Rectal smooth muscle tissue (tissue), 1 donor: ENCODE measurements around the gene KANSL1L.

Source experiments
- H3K27ac ChIP-seq: one replicate; pipeline ENCODE4 v1.7.0; 2013; ENCODE audit warnings: low read depth, low read length, inconsistent platforms
- H3K27me3 ChIP-seq: one replicate; pipeline ENCODE4 v1.7.0; 2013; ENCODE audit warnings: low read length; ENCODE audit not compliant: control insufficient read depth, insufficient read depth
- H3K36me3 ChIP-seq: one replicate; pipeline ENCODE4 v1.7.0; 2013; ENCODE audit warnings: low read length; ENCODE audit not compliant: control insufficient read depth, insufficient read depth
- H3K4me1 ChIP-seq: one replicate; pipeline ENCODE4 v1.7.0; 2013; ENCODE audit warnings: low read length; ENCODE audit not compliant: control insufficient read depth, insufficient read depth
- H3K4me3 ChIP-seq: one replicate; pipeline ENCODE4 v1.7.0; 2013; ENCODE audit warnings: low read length
- H3K9ac ChIP-seq: one replicate; pipeline ENCODE4 v1.7.0; 2013; ENCODE audit warnings: low read length

KANSL1L gene

GRCh38 chr2:209974576-209974975 lies 196.6 kb downstream of the KANSL1L start:
- no peak overlapping the region for H3K9ac ChIP-seq
- no peak overlapping the region for H3K4me3 ChIP-seq
- H3K27ac ChIP-seq: no peak overlapping the region
- H3K27me3 ChIP-seq: no peaks in the 10 kb centered on the region
- H3K4me1 ChIP-seq: no peaks in the 10 kb centered on the region
- no peaks in the 10 kb centered on the region for H3K36me3 ChIP-seq

- Histone ChIP-seq H3K4me1 (no peaks in the 10 kb centered on the region), H3K9ac (no peak overlapping the region), H3K27me3 (no peaks in the 10 kb centered on the region), H3K27ac (no peak overlapping the region), H3K4me3 (no peak overlapping the region), H3K36me3 (no peaks in the 10 kb centered on the region)
Observed at GRCh38 chr2:209973328-209973727, 197.9 kb downstream of the KANSL1L start.
